GM18873 (cell line): ENCODE results near the gene CFAP251.
A peak's percentile ranks its signal among the peaks of the same experiment; 100 is the strongest.
"Not testable (repeated sequence)": the region's sequence is repeated elsewhere in the genome, so short reads cannot be mapped to it uniquely, and the experiment has no call there.

ENCODE experiments used
- ATAC-seq: cut with Tn5 transposase; IDR thresholded peaks from one replicate; pipeline ENCODE4 v1.9.1; 2021; ENCODE audit warnings: mild to moderate bottlenecking, moderate library complexity, moderate number of reproducible peaks; ENCODE audit not compliant: unreplicated experiment, low FRiP score

CFAP251 gene

GRCh38 chr12:122022393-122023338 is 104.3 kb downstream of the CFAP251 start:
- no peak for ATAC-seq

DNA sequence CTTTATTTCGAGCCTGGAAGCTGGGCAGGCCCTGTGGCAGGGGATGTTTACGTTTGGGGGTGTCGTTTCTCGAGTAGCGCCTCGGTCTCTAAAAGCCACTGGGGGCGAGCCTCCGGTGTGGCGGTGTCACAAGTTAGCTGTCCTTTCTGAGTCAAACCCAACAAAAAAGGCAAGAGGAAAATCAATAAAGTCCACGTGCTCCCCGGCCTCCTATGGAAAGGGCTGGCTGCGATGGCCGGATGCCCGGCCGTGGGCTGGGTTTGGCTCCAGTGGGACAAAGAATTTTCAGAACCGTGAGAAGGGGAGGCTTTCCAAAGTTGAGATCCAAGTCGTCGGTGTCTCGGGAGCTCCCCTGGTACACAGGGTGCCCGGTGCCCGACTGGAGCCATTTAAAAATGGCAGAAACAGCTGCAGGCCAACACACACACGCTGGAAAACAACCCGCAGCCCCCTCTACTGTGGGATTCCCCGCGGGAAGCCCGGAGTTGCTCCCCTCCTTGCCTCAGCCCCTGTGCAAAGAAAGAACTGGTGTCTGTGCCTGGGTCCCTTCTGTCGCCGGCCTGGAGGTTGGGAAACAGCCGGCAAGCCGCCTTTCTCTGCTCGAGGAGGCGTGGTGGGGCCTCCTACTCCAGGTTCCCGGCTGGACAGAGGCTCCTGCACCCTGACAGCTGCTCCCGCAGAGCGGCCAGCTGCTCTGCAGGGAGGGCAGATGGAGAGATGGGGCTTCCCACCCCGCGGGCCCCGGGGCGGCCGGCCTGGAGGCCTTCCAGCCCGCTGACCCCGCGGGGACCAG is 105.1 kb downstream of the CFAP251 start:
- ATAC-seq: no peak

GRCh38 chr12:122024132-122024785 is 105.9 kb downstream of the CFAP251 start:
- no peak for ATAC-seq

GRCh38 chr12:122026706-122027333 is 108.4 kb downstream of the CFAP251 start:
- no peak for ATAC-seq

GRCh38 chr12:122028165-122028904 is 109.9 kb downstream of the CFAP251 start:
- no peak for ATAC-seq

- ATAC-seq: peak; percentile 44
Measured at GRCh38 chr12:122028905-122029560, 110.6 kb downstream of the CFAP251 start.

DNA sequence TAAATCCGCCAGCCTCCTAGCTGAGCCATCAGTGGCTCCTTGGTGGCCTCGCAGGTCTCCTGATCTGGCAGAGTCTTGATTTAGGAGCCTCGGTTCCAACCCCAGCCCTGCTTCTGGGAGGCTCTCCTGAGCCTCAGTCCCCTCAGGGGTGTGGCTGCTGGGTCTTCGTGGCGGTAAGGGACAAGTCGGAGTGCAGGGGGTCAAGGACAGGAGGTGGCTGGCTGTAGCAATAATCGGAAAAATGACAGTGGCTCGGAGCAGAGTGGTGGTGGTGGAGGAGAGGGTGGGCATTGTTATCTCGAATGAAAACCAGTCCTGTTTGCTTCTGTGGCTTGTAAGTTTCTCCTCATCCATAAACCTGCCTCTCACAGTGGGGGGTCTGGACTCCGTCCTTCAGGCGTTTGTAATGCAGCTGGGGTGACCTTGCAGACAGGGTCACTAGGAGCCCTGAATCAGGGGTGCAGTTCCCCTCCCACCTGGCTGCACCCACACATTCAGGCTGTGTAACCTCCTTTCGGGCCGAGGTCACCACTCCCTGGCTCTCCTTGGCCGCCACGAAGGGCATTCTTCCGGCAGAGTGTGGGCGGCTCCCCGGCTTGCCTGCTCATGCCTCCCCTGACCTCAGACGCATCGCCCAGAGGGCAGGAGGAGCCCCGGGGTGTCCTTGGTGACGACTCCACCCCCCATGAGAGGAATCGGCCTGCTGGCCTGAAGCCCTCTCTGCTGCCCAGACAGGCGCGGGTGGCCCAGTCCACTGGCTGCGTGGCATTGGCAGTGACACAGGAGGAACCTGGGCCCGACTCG is 111.4 kb downstream of the CFAP251 start:
- no peak for ATAC-seq

DNA sequence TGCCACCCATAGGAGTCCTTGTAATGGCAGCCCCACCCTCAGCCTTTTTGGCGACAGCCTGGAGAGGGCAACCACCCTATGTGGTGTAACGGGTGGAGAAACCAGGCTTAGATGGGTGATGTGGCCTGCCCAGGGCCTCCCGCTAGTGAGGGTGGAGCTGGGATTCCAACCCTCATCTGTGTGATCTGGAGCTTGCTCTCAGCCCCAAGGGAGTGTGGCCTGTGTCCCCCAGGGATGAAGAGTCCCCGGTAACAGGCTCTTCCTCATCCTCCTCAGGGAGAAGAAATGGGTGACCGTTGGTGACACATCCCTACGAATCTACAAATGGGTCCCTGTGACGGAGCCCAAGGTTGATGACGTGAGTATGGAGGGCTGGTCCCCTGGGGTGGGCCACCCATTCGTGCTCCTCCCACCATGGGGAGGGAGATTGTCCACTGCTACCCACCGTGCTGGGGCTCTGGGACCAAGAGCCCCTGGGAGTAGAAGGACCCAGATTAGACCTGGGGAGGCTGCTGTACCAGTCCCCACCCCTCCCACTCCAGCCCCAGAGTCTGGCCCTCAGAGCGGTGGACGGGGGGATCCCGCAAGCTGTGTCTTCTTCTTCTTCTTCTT is 112.1 kb downstream of the CFAP251 start:
- no peak for ATAC-seq

DNA sequence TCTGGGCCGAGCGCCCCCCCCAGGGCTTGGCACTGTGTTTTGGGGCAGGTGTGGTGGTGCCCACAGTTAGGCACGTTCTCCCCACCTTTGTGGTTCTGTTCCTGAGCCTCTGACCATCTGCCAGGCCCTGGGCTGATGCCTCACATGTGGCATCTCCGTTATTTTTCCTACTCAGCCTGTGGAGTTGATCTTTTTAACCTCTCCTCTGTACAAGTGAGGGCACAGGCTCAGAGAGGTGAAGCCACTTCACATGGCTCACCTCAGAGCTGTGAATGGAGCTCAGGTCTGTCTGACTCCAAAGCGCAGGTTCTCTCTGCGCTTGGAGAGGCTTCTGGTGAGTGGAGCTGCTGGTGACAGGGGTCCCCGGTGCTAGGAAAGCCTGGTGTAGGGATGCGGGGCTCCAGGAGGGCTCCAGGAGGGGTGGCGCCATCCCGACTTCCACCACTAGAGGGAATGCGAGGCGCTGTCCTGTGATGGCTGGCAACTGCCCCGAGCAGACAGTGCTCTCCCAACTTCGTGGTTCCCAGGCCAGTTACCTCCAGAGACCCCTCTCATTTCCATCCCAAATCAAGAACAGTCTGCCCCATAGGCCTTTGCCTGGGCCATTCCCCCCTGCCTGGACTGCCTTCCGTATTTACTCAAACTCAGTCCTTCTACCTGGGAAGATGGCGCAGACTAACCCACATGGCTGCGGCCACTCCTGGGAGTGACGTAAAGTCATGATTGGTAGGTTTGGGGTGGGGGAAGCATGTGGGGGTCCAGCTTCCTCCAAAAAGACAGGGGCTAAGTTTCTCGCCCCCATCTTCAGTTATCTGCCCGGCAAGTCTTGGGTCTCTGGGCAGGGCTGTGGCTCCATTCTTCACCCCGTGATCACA is 113.2 kb downstream of the CFAP251 start:
- ATAC-seq: no peak

GRCh38 chr12:122032580-122032979 is 114.2 kb downstream of the CFAP251 start:
- ATAC-seq: no peak

DNA sequence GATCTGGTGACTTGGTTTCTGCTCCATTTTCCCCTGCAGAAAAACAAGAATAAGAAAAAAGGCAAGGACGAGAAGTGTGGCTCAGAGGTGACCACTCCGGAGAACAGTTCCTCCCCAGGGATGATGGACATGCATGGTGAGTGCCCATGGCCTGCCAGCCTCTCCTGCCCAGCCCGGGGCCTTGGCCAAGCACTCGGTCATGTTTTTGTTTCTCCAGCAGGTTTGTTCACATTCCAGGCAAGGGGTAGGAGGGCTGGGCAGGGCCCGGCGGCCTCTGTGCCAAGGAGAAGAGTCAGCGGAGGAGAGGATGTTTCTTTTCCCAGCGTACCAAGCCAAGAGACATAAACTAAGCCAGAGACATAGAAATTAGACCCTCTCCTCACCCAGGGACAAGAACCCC is 116.9 kb downstream of the CFAP251 start:
- no peak for ATAC-seq

DNA sequence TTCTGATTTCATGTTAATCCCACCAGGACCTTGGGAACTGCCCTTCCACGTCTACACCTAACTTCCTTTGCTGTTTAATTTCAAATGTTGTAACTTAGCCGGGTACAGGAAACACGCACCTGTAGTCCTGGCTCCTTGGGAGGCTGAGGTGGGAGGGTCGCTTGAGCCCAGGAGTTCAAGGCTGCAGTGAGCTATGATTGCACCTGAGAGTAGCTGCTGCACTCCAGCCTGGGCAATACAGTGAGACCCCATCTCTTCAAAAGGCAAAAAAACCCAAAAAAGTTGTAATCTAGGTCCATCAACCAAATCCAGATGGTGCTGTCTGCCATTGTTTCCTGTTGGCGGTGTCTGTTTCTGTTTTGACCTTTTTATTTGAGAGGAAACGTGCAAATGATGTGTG is 117.8 kb downstream of the CFAP251 start:
- ATAC-seq: no peak

DNA sequence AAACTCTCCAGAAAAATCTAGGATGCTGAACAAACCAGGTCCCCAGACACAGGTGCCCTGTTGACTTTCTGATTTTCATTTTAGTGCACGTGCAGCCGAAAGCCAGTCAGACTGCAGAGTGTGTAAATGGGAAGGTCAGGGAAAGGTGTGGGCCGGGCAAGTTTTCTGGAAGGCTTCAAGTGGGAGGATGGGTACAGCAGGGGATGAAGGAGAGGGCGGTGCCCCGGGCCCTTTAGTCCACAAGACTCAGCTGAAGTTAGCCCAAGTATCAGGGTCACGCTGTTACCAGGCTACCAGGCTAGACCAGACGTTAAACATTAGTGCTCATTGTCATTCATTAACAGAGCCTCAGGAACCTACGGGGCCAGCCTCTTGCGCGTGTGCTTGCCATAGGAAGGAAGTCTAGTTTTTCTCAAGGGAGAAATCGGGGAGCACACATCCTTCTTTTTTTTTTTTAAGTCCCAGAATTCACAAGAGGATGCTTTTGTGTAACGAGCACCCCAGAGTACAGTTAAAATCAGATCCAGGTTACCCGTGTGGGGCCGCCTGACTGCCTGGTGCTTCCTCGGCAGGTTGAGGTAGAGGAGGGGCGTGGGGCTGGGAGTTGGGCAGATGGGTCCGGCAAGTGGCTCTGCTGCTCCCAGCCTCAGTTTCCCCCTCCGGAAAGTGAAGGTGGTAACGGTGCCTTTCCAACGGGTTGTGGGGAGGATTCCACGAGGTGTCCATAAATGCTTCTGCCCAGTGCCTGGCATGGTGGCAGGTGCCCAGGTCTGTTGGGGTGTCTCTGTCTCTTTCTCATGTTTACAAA is 122.4 kb downstream of the CFAP251 start:
- ATAC-seq: no peak

GRCh38 chr12:122041458-122041857 is 123.1 kb downstream of the CFAP251 start:
- ATAC-seq: not testable (repeated sequence)

- no peak for ATAC-seq
Measured at GRCh38 chr12:122042910-122043309, 124.5 kb downstream of the CFAP251 start.

- ATAC-seq: no peak
Measured at GRCh38 chr12:122043476-122043875, 125.1 kb downstream of the CFAP251 start.
